Stimulated activated memory B cell treated with anti-CD40 and anti-IgM and Interleukin-4, amounts not matched to agents 10 μg/mL and 1 μg/mL and 100 μg/mL, for 72 hours (primary cell): ENCODE data around the gene MVB12A.

Experiments used
- ATAC-seq: fragments of 150-1000 bp; cut with Tn5 transposase; 2 replicates; pipeline ENCODE4 v1.10.0; 2021
- H3K27ac Mint-ChIP-seq: one replicate; pipeline ENCODE4 v1.8.0; 2022; ENCODE audit warnings: mild to moderate bottlenecking, mixed read lengths
- H3K27me3 Mint-ChIP-seq: one replicate; pipeline ENCODE4 v1.8.0; 2022; ENCODE audit warnings: mixed read lengths
- H3K36me3 Mint-ChIP-seq: one replicate; pipeline ENCODE4 v1.8.0; 2022; ENCODE audit warnings: mixed read lengths
- H3K4me1 Mint-ChIP-seq: one replicate; pipeline ENCODE4 v1.8.0; 2022; ENCODE audit warnings: mixed read lengths
- H3K4me3 Mint-ChIP-seq: one replicate; pipeline ENCODE4 v1.8.0; 2022; ENCODE audit warnings: mild to moderate bottlenecking, moderate library complexity, mixed read lengths
- H3K9me3 Mint-ChIP-seq: one replicate; pipeline ENCODE4 v1.8.0; 2022; ENCODE audit warnings: mixed read lengths

The MVB12A gene

GRCh38 chr19:17450264-17451075 is 30.6 kb downstream of the MVB12A start:
- H3K36me3 Mint-ChIP-seq: no peaks in the 10 kb centered on the region
- H3K4me3 Mint-ChIP-seq: no peak overlapping the region
- ATAC-seq: peak; percentile 57
- peaks cover 13% of the 10 kb centered on the region for H3K4me1 Mint-ChIP-seq
- peaks cover 55% of the 10 kb centered on the region for H3K27me3 Mint-ChIP-seq
- no peak overlapping the region for H3K27ac Mint-ChIP-seq
- no peaks in the 10 kb centered on the region for H3K9me3 Mint-ChIP-seq

- Mint-ChIP-seq H3K36me3 (no peaks in the 10 kb centered on the region), H3K9me3 (no peaks in the 10 kb centered on the region), H3K4me1 (peaks cover 13% of the 10 kb centered on the region), H3K27ac (no peak overlapping the region), H3K27me3 (peaks cover 64% of the 10 kb centered on the region), H3K4me3 (no peak overlapping the region)
- ATAC-seq: no peak
Measured at GRCh38 chr19:17451820-17452219, 32.0 kb downstream of the MVB12A start.

- Mint-ChIP-seq H3K9me3 (no peaks in the 10 kb centered on the region), H3K27me3 (peaks cover 90% of the 10 kb centered on the region)
Measured at GRCh38 chr19:17454576-17455071, 34.8 kb downstream of the MVB12A start.

GRCh38 chr19:17455308-17456123 is 35.7 kb downstream of the MVB12A start:
- peaks cover 90% of the 10 kb centered on the region for H3K27me3 Mint-ChIP-seq
- no peaks in the 10 kb centered on the region for H3K9me3 Mint-ChIP-seq
- H3K4me1 Mint-ChIP-seq: peaks cover 10% of the 10 kb centered on the region
- ATAC-seq: no peak
- H3K27ac Mint-ChIP-seq: no peak overlapping the region
- no peaks in the 10 kb centered on the region for H3K36me3 Mint-ChIP-seq
- H3K4me3 Mint-ChIP-seq: no peak overlapping the region

More at GRCh38 chr19:17454576-17455071, 34.8 kb downstream of the MVB12A start:
- H3K27ac Mint-ChIP-seq: no peak overlapping the region
- H3K4me3 Mint-ChIP-seq: no peak overlapping the region
- H3K4me1 Mint-ChIP-seq: peaks cover 13% of the 10 kb centered on the region
- no peak for ATAC-seq
- no peaks in the 10 kb centered on the region for H3K36me3 Mint-ChIP-seq

- no peak for ATAC-seq
- peaks cover 5% of the 10 kb centered on the region for H3K4me1 Mint-ChIP-seq
- H3K27ac Mint-ChIP-seq: no peak overlapping the region
- no peaks in the 10 kb centered on the region for H3K9me3 Mint-ChIP-seq
- H3K36me3 Mint-ChIP-seq: no peaks in the 10 kb centered on the region
- peaks cover 90% of the 10 kb centered on the region for H3K27me3 Mint-ChIP-seq
- H3K4me3 Mint-ChIP-seq: no peak overlapping the region
Measured at GRCh38 chr19:17456127-17456526, 36.3 kb downstream of the MVB12A start.

GRCh38 chr19:17457616-17458015 is 37.8 kb downstream of the MVB12A start:
- no peaks in the 10 kb centered on the region for H3K9me3 Mint-ChIP-seq
- no peak overlapping the region for H3K4me3 Mint-ChIP-seq
- peaks cover 5% of the 10 kb centered on the region for H3K4me1 Mint-ChIP-seq
- H3K27ac Mint-ChIP-seq: no peak overlapping the region
- ATAC-seq: no peak
- peaks cover 89% of the 10 kb centered on the region for H3K27me3 Mint-ChIP-seq
- no peaks in the 10 kb centered on the region for H3K36me3 Mint-ChIP-seq

- no peaks in the 10 kb centered on the region for H3K36me3 Mint-ChIP-seq
- H3K4me1 Mint-ChIP-seq: no peaks in the 10 kb centered on the region
- no peak for ATAC-seq
Measured at GRCh38 chr19:17458970-17459369, 39.1 kb downstream of the MVB12A start.

GRCh38 chr19:17460372-17461230 is 40.8 kb downstream of the MVB12A start, which contains the start of gene NXNL1:
Gene NXNL1 (minus strand): TSS chr19:17460926. CDS start chr19:17460869, 57 bp downstream.
- Mint-ChIP-seq H3K27me3 (peaks cover 78% of the 10 kb centered on the region), H3K9me3 (no peaks in the 10 kb centered on the region), H3K4me3 (no peak within 1 kb of the TSS), H3K4me1 (no peaks in the 10 kb centered on the region), H3K27ac (no peak within 1 kb of the TSS), H3K36me3 (no peaks in the 10 kb centered on the region)
- ATAC-seq: no peak

More at GRCh38 chr19:17458970-17459369, 39.1 kb downstream of the MVB12A start:
- Mint-ChIP-seq H3K27ac (no peak overlapping the region), H3K9me3 (no peaks in the 10 kb centered on the region), H3K27me3 (peaks cover 88% of the 10 kb centered on the region), H3K4me3 (no peak overlapping the region)

GRCh38 chr19:17466487-17466850 is 46.6 kb downstream of the MVB12A start:
- Mint-ChIP-seq H3K9me3 (no peaks in the 10 kb centered on the region), H3K36me3 (no peaks in the 10 kb centered on the region), H3K27me3 (peaks cover 28% of the 10 kb centered on the region), H3K27ac (no peak overlapping the region), H3K4me1 (peaks cover 45% of the 10 kb centered on the region), H3K4me3 (no peak overlapping the region)
- ATAC-seq: no peak

- H3K27ac Mint-ChIP-seq: peak overlapping the region; percentile 53
- H3K4me3 Mint-ChIP-seq: peak overlapping the region; percentile 10
- no peaks in the 10 kb centered on the region for H3K36me3 Mint-ChIP-seq
- H3K4me1 Mint-ChIP-seq: peaks cover 45% of the 10 kb centered on the region
- no peaks in the 10 kb centered on the region for H3K9me3 Mint-ChIP-seq
- ATAC-seq: no peak
- peaks cover 18% of the 10 kb centered on the region for H3K27me3 Mint-ChIP-seq
Measured at GRCh38 chr19:17467471-17468301, 47.8 kb downstream of the MVB12A start.

- H3K27ac Mint-ChIP-seq: peak overlapping the region; percentile 53
- peak overlapping the region; percentile 88 for H3K4me3 Mint-ChIP-seq
Measured at GRCh38 chr19:17468302-17469091, 48.6 kb downstream of the MVB12A start.

GRCh38 chr19:17469092-17469480 is 49.2 kb downstream of the MVB12A start:
- Mint-ChIP-seq H3K27ac (peak overlapping the region; percentile 53), H3K4me1 (peaks cover 45% of the 10 kb centered on the region), H3K4me3 (peak overlapping the region; percentile 88), H3K36me3 (no peaks in the 10 kb centered on the region), H3K27me3 (peaks cover 8% of the 10 kb centered on the region), H3K9me3 (no peaks in the 10 kb centered on the region)
- ATAC-seq: no peak

More at GRCh38 chr19:17468302-17469091, 48.6 kb downstream of the MVB12A start:
- no peaks in the 10 kb centered on the region for H3K9me3 Mint-ChIP-seq
- H3K4me1 Mint-ChIP-seq: peaks cover 45% of the 10 kb centered on the region
- no peaks in the 10 kb centered on the region for H3K36me3 Mint-ChIP-seq
- H3K27me3 Mint-ChIP-seq: peaks cover 14% of the 10 kb centered on the region
- no peak for ATAC-seq

- no peaks in the 10 kb centered on the region for H3K9me3 Mint-ChIP-seq
- ATAC-seq: peak; percentile 90
- no peaks in the 10 kb centered on the region for H3K36me3 Mint-ChIP-seq
- peaks cover 8% of the 10 kb centered on the region for H3K27me3 Mint-ChIP-seq
- H3K4me3 Mint-ChIP-seq: peak overlapping the region; percentile 88
- peak overlapping the region; percentile 53 for H3K27ac Mint-ChIP-seq
- peaks cover 45% of the 10 kb centered on the region for H3K4me1 Mint-ChIP-seq
Measured at GRCh38 chr19:17469481-17470067, 49.7 kb downstream of the MVB12A start.
